HG03064 (cell line): ENCODE data around the gene SERGEF.
A peak's percentile ranks its signal among the peaks of the same experiment; 100 is the strongest.
"Not testable (repeated sequence)": the region's sequence is repeated elsewhere in the genome, so short reads cannot be mapped to it uniquely, and the experiment has no call there.

Experiments used
- ATAC-seq: cut with Tn5 transposase; IDR thresholded peaks from one replicate; pipeline ENCODE4 v1.9.1; 2021; ENCODE audit warnings: low read depth; ENCODE audit not compliant: unreplicated experiment

SERGEF gene

DNA sequence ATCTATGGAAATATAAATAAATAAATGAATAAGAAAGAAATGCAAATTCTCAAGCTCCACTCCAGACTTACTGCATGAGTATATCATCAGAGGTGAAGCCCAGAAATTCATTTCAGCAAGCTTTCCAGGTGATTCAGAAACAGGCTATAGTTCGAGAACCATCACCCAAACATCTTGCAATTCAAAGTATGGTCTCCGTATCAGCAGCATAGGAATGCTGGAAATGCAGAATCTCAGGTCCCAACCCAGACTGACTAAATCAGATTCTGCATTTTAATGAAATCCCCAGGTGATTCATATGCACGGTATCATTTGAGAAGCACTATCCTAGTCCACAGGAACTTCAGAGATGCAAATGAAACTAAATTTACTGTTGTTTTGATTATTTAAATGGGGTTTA, 95.3 kb downstream of the SERGEF start:
- ATAC-seq: no peak

DNA sequence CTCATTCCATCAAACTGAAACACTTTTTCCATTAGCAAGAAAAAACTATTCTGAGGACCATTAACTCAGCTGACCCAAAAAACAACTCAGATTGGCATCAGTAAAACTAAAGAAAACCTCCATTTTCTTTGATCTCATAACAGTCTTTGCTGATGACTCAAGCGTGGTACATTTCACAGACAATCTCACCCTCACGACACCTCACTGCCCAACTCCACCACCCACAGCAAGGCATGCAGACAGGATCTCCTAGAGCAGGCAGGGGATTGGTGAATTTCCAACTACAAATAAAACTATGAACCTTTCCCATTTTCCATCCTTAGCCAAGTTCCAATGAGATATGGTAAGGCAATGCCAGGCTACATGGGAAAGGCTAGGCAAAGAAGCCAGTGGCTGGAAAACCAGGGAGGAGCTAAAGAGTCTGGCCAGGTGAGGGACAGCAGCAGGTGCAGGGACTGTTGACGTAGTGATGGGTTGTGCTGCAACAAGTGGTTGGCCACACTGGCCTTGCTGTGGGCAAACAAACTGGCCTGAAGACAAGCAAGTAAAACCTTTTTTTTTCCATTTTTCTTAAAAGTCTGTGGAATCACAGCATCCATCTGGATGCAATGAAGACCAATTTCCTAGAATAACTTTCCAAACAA, 97.2 kb downstream of the SERGEF start:
- no peak for ATAC-seq

DNA sequence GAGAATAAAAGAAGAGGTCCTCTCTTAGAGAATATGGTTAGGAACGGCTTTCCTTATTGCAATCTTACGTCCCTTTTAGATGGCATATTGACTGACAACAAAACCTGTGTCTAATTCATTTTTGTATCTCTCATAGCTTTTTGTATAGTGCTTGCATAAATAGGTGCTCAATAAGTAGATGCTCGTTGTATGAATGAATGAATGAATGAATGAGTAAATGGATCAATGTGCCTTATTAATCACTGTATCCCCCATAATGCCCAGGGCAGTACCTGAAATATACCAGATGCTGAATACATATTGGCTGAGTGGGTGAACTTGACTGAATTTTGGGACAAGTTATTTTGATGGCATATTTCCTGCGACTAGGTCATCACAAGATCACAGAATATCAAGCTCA, 97.9 kb downstream of the SERGEF start:
- ATAC-seq: no peak

DNA sequence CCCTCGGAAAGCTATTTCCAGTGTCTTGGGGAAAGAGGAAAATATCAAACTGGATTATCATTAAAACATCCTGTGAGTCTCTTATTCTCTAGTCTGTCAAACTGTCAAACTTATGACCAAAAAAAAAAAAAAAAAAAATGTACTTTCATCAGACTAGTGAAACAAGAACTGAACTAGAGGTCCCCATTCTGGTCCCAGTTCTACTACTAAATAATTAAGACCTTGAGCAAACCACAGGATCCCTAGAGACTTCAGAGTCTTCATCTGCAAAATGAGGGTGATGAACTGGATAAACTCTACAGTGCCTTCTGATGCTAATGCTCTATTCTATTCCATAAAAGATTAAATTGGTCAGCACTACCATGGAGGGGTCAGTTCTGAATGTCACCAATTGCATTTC, 105.8 kb downstream of the SERGEF start:
- no peak for ATAC-seq

DNA sequence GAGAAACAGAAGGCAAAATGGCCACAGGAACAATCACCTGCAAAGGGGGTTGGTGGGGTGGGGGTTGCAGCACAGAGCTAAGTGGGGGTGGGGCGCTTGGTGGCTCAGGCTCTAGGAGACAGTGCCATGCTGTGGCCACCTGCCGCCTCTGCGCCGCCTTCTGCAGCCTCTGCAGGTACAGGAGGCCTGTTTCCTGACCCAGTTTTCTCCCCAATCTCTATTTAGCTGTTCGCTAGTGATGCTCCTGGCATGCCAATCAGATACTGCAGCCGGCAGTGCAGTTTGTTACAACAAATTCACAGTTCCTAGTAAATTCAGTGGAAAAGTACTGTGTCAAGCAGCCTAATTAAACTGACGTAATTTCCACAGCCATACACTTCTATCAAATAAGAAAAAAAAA, 106.4 kb downstream of the SERGEF start:
- no peak for ATAC-seq

- peak; percentile 82 for ATAC-seq
Measured at GRCh38 chr11:17905477-17905876, 107.4 kb downstream of the SERGEF start.

- ATAC-seq: no peak
Measured at GRCh38 chr11:17901481-17901880, 111.4 kb downstream of the SERGEF start.

- no peak for ATAC-seq
Measured at GRCh38 chr11:17898782-17899181, 114.1 kb downstream of the SERGEF start.

DNA sequence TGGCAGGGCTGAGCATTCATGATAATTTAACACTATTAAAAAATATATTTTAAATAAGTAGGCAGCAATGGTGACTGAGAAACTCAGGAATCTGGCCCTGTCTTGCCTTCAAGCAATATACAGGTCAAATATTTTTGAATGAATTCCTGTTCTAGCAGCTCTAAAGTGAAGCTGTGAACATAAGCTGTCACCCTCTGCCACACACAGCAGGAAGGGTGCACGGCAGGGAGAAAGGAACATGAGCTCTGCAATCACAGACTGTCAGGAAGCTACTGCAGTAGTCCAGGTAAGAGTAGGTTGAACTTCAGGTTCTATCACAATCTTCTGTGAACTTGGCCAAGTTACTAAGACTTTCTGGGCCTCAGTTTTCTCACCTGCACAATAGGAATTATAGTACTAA, 114.8 kb downstream of the SERGEF start:
- no peak for ATAC-seq

GRCh38 chr11:17897495-17897894, 115.4 kb downstream of the SERGEF start:
- no peak for ATAC-seq

- ATAC-seq: not testable (repeated sequence)
Measured at GRCh38 chr11:17896496-17897151, 116.2 kb downstream of the SERGEF start.

DNA sequence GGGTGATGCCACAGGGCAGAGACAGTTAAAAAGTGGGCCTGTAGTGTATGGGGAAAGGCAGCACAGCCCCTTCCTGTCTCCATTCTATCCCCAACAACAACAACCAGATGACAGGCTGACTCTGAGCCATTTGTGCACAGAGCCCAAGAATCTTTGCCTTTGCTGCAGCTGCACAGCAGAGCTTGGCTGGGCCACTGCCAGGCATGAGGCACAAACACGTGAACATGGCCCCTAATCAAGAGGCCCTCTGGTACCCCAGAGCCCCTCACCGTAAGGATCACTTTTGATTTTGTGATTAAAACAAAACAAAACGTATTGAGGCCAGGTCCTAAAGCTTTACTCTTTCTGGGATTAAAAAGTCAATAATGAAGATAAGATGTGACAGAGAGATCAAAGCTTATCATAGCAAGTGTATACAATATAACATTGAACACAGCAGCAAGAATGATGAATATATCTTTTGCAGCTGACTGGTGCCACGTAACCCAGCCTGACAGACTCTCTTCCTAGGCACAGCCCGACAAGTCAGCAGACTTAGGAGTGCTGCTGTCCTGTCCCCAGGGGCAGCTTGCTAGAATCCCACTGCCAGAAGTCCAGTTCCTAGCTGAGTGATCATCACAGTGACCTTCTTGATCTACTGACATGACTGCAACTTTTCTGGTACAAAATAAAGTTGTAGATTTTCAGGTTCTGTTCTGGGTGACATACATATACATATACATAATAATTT, 117.8 kb downstream of the SERGEF start:
- no peak for ATAC-seq

DNA sequence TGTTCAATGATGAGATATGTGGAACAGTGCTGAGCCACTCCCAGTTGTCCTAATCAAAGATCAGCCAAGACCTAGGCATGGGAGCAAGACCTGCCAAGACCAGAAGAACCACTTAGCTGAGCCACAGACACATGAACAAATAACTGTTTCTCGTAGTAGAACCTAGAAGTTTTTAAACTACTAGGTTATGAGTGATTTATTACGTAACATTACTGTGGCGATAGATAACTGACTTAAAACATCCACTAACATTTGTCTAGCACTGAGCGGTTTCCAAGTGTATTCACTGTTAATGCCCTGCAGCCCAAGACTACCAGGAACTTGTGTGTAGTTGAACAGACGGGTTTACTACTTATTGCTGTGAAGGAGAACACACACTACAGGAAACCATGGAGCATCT, 120.4 kb downstream of the SERGEF start:
- ATAC-seq: no peak

DNA sequence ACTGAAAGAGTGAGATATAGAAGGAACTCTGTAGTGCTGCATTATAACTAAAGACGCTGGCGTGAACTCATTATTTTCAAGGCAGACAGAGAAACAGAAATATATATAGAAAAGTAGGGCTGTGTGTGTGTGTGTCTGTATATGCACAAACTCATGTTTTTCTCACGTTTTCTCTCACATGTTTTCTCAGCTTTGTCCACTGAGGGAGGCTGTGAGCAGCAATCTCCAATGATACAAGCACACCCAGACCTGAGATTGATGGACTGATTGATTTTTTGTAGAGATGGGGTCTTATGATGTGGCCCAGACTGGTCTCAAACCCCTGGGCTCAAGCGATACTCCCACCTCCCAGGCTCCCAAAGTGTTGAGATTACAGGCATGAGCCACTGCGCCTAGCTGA, 122.5 kb downstream of the SERGEF start:
- no peak for ATAC-seq

DNA sequence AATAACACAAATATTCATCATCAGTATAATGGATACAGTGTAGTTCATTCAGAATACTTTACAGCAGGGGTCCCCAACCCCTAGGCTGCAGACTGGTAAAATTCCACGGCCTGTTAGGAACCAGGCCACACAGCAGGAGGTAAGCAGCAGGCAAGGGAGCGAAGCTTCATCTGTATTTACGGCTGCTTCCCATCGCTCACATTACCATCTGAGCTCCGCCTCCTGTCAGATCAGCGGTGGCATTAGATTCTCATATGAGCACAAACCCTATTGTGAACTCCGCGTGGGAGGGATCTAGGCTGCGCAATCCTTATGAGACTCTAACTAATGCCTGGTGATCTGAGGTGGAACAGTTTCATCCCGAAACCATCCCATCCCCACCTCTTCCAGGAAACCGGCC, 125.1 kb downstream of the SERGEF start:
- ATAC-seq: no peak

GRCh38 chr11:17883946-17884345, 128.9 kb downstream of the SERGEF start:
- ATAC-seq: no peak

GRCh38 chr11:17883057-17883456, 129.8 kb downstream of the SERGEF start:
- no peak for ATAC-seq

GRCh38 chr11:17878743-17879142, 134.1 kb downstream of the SERGEF start:
- ATAC-seq: no peak

- ATAC-seq: no peak
Measured at GRCh38 chr11:17877886-17878285, 135.0 kb downstream of the SERGEF start.

DNA sequence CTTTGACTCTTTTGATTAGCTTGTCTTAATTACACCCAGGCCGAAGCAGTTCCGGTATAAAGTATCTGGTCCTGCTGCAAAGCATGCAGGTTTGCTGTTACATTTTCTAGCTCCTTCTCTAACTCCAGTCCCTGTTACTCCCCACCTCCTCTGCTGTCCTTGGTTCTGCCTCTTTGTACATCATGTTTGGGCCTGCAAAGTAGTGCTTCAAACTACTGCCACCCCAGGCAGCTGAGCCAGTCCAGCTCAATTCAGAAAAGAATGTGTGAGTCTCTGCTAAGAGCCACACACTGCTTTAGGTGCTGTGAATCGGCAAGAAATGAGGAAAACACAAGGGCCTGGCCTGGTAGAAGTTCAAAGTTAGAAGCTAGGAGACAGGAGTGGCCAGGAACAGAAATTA, 136.0 kb downstream of the SERGEF start:
- ATAC-seq: no peak

- no peak for ATAC-seq
Measured at GRCh38 chr11:17875891-17876290, 137.0 kb downstream of the SERGEF start.

DNA sequence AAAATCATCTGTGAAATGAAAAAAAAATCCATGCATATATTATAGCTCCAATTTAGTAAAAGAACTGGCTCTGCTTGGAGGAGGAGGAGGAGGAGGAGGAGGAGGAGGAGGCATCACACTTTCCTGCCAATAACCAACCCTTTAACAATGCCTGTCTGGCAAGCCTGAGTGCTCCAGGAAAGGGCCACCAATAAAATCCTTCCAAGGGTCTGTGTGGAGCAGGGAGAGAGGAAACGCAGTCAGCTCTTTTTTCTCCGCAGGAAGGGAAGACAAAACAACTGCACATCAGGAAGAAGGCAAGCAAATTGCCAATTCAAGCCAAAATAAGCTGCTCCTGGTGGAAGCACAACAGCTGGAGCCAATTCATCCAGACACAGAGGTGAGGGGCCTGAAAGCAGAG, 139.3 kb downstream of the SERGEF start:
- ATAC-seq: no peak
